ENCODE measurements around the gene SAPCD1. TPM values are rescaled to one million over a fixed set of nuclear protein-coding genes. Genes with fewer than 3 reads are reported as not detected.

Gene SAPCD1
- total and polyA plus RNA-seq, 10 of the 15 experiments (the other 5 are each of a cell fraction or from before 2014, with no cell fraction given) = 1.6 to 13.0 (median 5.4) TPM

DNA sequence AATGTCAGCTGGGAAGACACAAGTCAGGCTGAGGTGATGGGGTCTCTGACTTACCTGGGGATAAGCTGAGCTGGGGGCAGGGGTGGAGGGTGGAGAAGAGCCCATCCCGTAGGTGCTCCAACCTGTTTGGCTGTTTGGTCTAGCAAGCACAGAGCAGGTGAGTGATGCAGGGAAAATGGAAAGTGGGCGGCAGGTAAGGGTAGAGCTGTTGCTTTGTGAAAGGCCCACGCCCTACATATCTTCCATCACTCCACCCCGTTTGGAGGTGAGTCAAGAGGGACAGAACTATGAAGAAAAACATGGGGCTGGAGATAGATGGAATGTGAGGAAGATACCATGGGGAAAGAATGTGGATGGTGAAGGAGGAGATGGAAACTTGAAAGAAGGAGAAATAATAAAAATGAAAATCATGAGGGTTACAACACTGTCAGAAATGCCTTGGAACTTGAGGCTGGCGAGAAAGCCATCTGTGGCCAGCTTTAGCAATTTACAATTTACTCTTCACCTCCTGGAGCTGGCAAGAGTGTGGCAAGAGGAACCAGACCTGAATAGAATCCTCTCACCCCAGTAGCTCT is 42.2 kb upstream of the SAPCD1 start:
- Histone ChIP-seq H3K9ac (ENCODE audit: control insufficient read depth, insufficient read depth, low read length) (no peak overlapping the region), H3K27ac (ENCODE audit: control insufficient read depth, insufficient read depth) (no peak overlapping the region), H3K36me3 (ENCODE audit: control insufficient read depth in 2 of 2, insufficient read depth in 2 of 2, low read length in 1 of 2) (no peaks in the 10 kb centered on the region), H4K20me1 (ENCODE audit: control insufficient read depth, insufficient read depth) (no peaks in the 10 kb centered on the region), H2AFZ (ENCODE audit: control insufficient read depth, low read depth, low read length) (no peak overlapping the region), H3K9me3 (replicated peaks; ENCODE audit: control insufficient read depth, insufficient read depth, low read length) (no peaks in the 10 kb centered on the region), H3K4me1 (ENCODE audit: control insufficient read depth, insufficient read depth, low read length) (no peaks in the 10 kb centered on the region), H3K79me2 (ENCODE audit: control insufficient read depth, insufficient read depth, low read length) (no peaks in the 10 kb centered on the region), H3K27me3 (replicated peaks in 1 of 2; ENCODE audit: control insufficient read depth in 2 of 2, insufficient read depth in 2 of 2, low read length in 1 of 2) (no peaks in the 10 kb centered on the region; a peak in 1 of 4 replicates), H3K4me3 (no peak overlapping the region), H3K4me2 (ENCODE audit: control insufficient read depth, insufficient read depth) (no peak overlapping the region)
- 45% methylated on average over 5 of the region's 5 CpGs for WGBS (ENCODE audit: insufficient coverage, insufficient replicate concordance, low lambda C conversion rate, missing lambda C conversion rate)
- SMC1A ChIA-PET (ENCODE audit: uncharacterized antibody, unreplicated experiment) = no interaction called here
- in situ Hi-C loops (cut with MboI) = no loop called here
- BruUV-seq (replicated peaks) = no TSS peak
- FAIRE-seq (no peak), DNase-seq (ENCODE audit: low read depth, low spot score) (no peak), ATAC-seq (no peak)
- intact Hi-C loops (cut with micrococcal nuclease; ENCODE audit: unreplicated experiment) = no loop called here
- RAD21 ChIA-PET (ENCODE audit: unreplicated experiment) = interaction anchor here (0.9 to 1.2 kb wide), 2 partner anchors 37 to 49 kb away, joined by 3 read pairs; no protein-coding TSS in a partner anchor
- POLR2A ChIA-PET = no interaction called here
- TF ChIP-seq FOXK2 (IDR thresholded peaks at IDR 0.05) = no peak
- TF ChIP-seq NR2F1 (conservative IDR thresholded peaks at IDR 0.05) = no peak
- TF ChIP-seq DPF2 (IDR thresholded peaks at IDR 0.05) = no peak
- no peak for TF ChIP-seq NFXL1 (IDR thresholded peaks at IDR 0.05; ENCODE audit: borderline replicate concordance)
- TF ChIP-seq, protein P1, sequence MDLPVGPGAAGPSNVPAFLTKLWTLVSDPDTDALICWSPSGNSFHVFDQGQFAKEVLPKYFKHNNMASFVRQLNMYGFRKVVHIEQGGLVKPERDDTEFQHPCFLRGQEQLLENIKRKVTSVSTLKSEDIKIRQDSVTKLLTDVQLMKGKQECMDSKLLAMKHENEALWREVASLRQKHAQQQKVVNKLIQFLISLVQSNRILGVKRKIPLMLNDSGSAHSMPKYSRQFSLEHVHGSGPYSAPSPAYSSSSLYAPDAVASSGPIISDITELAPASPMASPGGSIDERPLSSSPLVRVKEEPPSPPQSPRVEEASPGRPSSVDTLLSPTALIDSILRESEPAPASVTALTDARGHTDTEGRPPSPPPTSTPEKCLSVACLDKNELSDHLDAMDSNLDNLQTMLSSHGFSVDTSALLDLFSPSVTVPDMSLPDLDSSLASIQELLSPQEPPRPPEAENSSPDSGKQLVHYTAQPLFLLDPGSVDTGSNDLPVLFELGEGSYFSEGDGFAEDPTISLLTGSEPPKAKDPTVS (IDR thresholded peaks at IDR 0.05; ENCODE audit: low read depth, low read length) = no peak
- TF ChIP-seq SKIL (IDR thresholded peaks at IDR 0.05; ENCODE audit: low read depth, poor library complexity, severe bottlenecking) = no peak
- no peak for TF ChIP-seq RFX5 (IDR thresholded peaks at IDR 0.05; ENCODE audit: low read depth, low read length)
- no peak for TF ChIP-seq ZSCAN29 (IDR thresholded peaks at IDR 0.05)
- TF ChIP-seq CHD4 (IDR thresholded peaks at IDR 0.05) = no peak
- no peak for TF ChIP-seq GATAD2B (conservative IDR thresholded peaks at IDR 0.05; ENCODE audit: low read depth)
- TF ChIP-seq ZNF217 (IDR thresholded peaks at IDR 0.05) = no peak
- TF ChIP-seq TCF12 (IDR thresholded peaks at IDR 0.05; ENCODE audit: low read depth, low read length) = no peak
- no peak for TF ChIP-seq STAT1 (conservative IDR thresholded peaks at IDR 0.05)
- TF ChIP-seq MTA3 (IDR thresholded peaks at IDR 0.05; ENCODE audit: borderline replicate concordance, low read length) = no peak
- no peak for TF ChIP-seq EZH2 (IDR thresholded peaks at IDR 0.05; ENCODE audit: borderline replicate concordance, control insufficient read depth, low read depth, low read length)
- TF ChIP-seq MXI1 (IDR thresholded peaks at IDR 0.05; ENCODE audit: low read depth, low read length) = no peak
- no peak for TF ChIP-seq CTCF (IDR thresholded peaks at IDR 0.05 in 2 of 3, conservative IDR thresholded peaks at IDR 0.05 in 1 of 3; ENCODE audit: control insufficient read depth in 2 of 3, extremely low read depth in 1 of 3, insufficient read depth in 1 of 3, low read depth in 3 of 3, low read length in 3 of 3)
- CTCF ChIA-PET = interaction anchor here (0.6 to 1.7 kb wide), 3 partner anchors 39 to 131 kb away, joined by 4 to 6 read pairs (median 6); no protein-coding TSS in a partner anchor

Measured in GM12878 (cell line).